ENCODE results near the gene PPP2R3A. TPM values are rescaled to one million over a fixed set of nuclear protein-coding genes. Genes with fewer than 3 reads are reported as not detected.
"Not testable (repeated sequence)": the region's sequence is repeated elsewhere in the genome, so short reads cannot be mapped to it uniquely, and the experiment has no call there.

The PPP2R3A gene
- total and polyA plus RNA-seq, 9 of the 15 experiments (the other 6 are each of a cell fraction or from before 2014, with no cell fraction given) = 0.10 to 0.50 (median 0.24) TPM

- H3K27ac ChIP-seq (ENCODE audit: extremely low read depth, low read depth, low read length); DNase-seq (ENCODE audit: extremely low read depth in 1 of 4, low spot score in 3 of 4); intact Hi-C loops (cut with micrococcal nuclease); H2AFZ ChIP-seq (ENCODE audit: low read depth, low read length); ATAC-seq; FAIRE-seq; H3K9me3 ChIP-seq (replicated peaks; ENCODE audit: control insufficient read depth, insufficient read depth, low read depth, low read length); in situ Hi-C loops (cut with MboI); BruUV-seq (replicated peaks); CTCF ChIA-PET (ENCODE audit: low intra/inter-chr PET ratio); H3K27me3 ChIP-seq (ENCODE audit: control insufficient read depth in 2 of 2, insufficient read depth in 2 of 2, low read length in 2 of 2); H3K9me1 ChIP-seq (ENCODE audit: control insufficient read depth, insufficient read depth, low read length): not testable (repeated sequence)
- H3K4me3 ChIP-seq = peak overlapping the region; percentile 76
- POLR2A ChIA-PET = interaction anchor here (0.7 kb wide), 1 partner anchor 19 kb away, joined by 4 read pairs; no protein-coding TSS in a partner anchor
- peaks cover 13% of the 10 kb centered on the region; the same call in 2 of the 3 replicates for H3K36me3 ChIP-seq (ENCODE audit: control insufficient read depth, insufficient read depth, low read length)
- H3K9ac ChIP-seq (ENCODE audit: insufficient read depth in 1 of 2, low read depth in 2 of 2, low read length in 2 of 2) = peak overlapping the region in 1 of 2 experiments; percentile 89; a peak in 3 of 4 replicates
- H3K4me1 ChIP-seq (replicated peaks in 1 of 2; ENCODE audit: control insufficient read depth in 2 of 2, insufficient read depth in 2 of 2, low read length in 2 of 2) = peaks cover 6 to 20% of the 10 kb centered on the region in 2 experiments; a peak in 4 of 5 replicates
- 0 out of 2 replicates have a peak, but pooled peaks have one; percentile 2 for TF ChIP-seq MTA2 (IDR thresholded peaks at IDR 0.05; ENCODE audit: low read depth)
- TF ChIP-seq MLLT1 (IDR thresholded peaks at IDR 0.05) = 0 out of 4 replicates have a peak, but pooled peaks of 1 of the 2 experiments have one; percentile 18
- TF ChIP-seq NFIC (IDR thresholded peaks at IDR 0.05) = peak; percentile 10; the same call in 1 of the 2 replicates
- 0 out of 2 replicates have a peak, but pooled peaks have one; percentile 6 for TF ChIP-seq EGR1 (conservative IDR thresholded peaks at IDR 0.05)
- TF ChIP-seq RBFOX2 (IDR thresholded peaks at IDR 0.05; ENCODE audit: low read depth, low read length) = 0 out of 2 replicates have a peak, but pooled peaks have one; percentile 3
- 8% methylated on average over 6 of the region's 6 CpGs for WGBS (ENCODE audit: insufficient coverage, low coverage, missing lambda C conversion rate)
- peaks cover 55% of the 10 kb centered on the region for H4K20me1 ChIP-seq (replicated peaks; ENCODE audit: control insufficient read depth, insufficient read depth, low read length)
- peaks cover 89% of the 10 kb centered on the region for H3K79me2 ChIP-seq (ENCODE audit: control insufficient read depth, insufficient read depth, low read length)
- peak overlapping the region; percentile 87 for H3K4me2 ChIP-seq (ENCODE audit: insufficient read depth, low read length)
Measured at GRCh38 chr3:136192195-136192594, 226.7 kb downstream of the PPP2R3A start.

All from K562 (cell line).